GM21619 (cell line): ENCODE data around the gene RHOD.
A peak's percentile ranks its signal among the peaks of the same experiment; 100 is the strongest.

Experiments
- ATAC-seq: cut with Tn5 transposase; IDR thresholded peaks from one replicate; pipeline ENCODE4 v1.9.1; 2021; ENCODE audit not compliant: unreplicated experiment

The RHOD gene

DNA sequence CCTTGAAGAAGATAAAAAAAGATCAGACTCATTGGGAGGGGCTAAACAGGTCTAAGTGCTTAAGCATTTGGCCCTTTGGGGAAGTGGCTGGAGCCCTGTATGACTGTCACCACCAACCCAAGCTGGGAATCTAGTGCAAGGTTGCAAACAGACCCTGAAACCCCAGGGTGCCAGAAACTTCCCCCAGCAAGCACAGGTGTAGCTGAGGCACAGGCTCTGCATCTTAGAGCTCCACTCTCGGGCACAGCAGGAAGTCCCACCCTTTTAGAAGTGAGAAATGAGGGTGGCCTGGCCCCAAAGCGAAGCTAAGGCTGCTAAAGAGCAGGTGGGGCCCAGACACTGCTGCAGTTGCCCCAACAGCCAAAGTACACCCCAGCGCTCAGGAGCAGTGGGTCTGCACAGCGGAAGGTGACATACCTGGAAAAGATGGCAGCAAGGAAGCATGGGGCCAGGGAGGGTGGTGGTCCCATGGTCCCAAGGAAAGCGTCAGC, 56.6 kb downstream of the RHOD start:
- peak; percentile 53 for ATAC-seq

DNA sequence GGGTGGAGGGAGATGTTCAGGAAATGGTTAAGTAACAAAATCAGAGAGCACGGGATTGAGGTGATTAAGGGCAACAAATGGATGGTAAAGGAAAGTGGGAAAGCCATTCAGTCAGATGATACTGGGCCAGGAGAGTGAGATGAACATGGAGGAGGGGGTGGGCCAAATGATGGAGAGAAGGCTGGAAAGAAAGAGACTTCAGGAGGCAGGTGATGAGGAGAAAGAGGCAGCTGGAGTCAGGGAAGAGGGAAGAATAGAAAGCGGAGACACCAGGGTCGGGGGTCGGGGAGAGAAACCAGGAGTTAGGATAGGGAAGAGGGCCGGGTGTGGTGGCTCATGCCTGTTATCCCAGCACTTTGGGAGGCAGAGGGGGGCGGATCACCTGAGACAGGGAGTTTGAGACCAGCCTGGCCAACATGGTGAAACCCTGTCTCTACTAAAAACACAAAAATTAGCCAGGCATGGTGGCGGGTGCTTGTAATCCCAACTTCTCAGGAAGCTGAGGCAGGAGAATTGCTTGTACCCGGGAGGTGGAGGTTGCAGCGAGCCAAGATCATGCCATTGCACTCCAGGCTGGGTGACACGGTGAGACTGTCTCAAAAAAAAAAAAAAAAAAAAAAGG, 57.7 kb downstream of the RHOD start:
- ATAC-seq = no peak

DNA sequence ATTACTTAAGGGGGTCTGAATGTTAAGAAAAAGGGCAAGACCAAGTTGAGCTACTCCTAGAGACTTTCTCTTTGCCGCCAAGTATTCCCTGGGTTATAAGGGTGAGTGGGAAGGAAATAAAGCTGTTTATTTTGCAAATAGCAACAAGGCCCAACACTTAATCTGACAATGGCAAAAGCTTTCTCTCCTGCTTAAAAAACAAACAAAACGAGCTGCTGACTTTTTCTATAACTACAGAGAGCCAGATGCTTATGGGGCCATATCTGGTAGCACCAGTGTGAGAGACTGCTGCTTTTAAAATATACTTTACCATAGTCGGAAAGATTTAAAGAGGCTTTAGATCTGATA, 60.1 kb downstream of the RHOD start:
- ATAC-seq = no peak

DNA sequence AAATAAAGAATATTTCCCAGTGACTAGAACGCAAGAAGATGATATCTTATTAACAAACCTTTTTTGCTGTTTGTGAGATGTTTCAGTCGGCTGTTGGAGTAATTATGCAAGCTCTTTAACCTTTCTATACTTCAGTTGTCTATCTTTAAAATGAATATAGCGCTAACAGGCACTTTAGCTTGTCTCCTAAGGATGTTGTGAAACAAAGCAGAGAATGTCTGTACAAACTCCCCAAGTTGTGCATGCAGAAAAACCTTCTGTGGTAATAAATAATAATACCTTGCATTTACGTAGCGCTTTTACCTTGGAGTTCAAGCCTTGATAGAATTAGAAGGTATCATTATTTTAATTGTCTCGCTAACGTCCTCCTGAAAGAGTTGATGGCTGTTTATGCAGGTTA, 60.5 kb downstream of the RHOD start:
- ATAC-seq = no peak

DNA sequence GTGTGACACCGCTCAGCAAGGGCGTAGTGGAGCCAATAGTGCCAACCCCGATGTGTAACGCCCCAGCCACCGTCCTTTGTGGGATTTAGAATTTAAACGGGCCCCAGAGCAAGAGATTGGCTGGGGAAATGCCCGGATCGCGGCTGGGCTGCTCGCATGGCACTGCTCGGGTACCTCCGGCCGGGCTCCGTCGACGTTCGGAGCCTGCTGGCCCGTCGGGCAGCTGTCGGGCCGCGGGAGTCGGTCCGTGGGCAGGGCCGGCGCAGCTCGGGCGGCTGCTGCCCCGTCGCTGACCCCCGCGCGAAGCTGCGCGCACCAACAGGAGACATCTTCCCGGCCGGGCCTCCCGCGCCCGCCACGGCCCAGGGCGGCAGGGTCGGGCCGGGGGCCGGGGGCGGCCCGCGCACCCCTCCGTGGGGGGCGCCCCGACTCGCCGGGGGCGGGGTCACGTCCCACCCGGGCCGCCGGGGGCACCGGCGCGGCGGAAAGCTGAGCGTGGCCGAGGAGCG, 61.1 kb downstream of the RHOD start:
- ATAC-seq = no peak

DNA sequence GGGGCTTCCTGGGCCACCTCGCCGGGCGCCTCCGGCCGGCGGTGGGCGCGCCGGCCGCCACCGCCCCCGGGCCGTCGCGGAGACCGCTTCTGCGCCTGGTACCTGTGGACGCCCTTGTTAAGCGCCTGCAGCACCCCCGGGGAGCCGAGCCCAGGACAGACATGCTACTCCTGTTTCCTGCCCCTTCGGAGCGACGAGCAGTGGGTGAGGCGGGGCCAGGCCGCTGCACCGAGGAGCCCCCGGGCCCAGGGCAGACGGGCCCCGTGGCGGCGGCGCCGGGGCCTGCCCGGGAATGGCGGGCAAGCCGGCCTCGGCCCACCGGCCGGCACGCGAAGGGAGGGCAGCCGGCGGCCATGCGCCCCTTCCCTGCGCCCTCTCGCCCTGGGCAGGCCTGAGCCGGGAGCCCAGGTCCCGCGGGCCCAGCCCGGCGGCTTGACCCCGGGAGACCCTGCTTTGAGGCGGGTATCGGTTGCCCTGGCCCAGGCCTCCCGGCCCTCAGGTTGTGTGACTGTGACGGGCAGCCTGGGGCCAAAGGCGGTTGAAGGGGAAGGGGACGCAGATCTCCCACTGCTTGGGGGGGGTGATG, 61.6 kb downstream of the RHOD start:
- ATAC-seq = peak; percentile 12

DNA sequence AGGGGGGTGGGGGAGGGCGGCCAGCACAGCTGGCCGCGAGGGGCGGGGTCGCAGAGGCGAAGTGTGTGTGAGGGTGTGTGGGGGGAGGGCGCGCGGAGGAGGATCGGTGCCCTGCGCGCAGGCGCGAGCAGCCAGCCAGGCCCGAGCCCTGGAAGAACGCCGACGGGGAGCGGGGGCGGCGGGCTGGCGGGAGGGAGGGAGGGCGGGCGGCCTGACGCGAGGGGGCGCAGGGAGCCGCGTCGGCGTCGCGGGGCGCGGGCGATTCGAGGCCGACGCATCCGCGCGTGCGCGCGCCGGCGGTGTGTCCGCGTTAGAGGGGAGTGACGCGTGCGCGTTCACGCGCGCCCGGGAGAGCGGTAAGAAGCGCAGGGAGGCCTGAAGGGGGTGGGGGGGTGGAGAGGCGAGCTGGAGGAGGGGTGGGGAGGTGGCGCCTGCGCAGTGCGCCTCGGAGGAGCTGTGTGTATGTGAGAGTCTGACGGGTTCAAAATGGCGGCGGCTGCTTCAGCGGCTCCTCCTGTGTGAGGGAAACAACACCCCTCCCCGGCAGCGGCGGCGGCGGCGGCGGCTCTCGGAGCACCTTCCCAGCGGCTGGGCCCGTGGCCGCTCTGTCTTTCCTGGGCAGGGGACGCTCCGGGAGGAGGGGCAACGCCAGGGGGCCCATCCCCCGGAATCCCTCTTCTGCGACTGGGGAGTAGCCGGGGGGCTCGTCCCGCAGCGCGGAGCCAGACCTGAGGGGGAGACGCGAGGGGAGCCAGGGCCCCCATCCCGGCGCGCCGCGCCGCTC, 62.3 kb downstream of the RHOD start, which contains the start of gene KDM2A:
Gene KDM2A, plus strand, starts transcription at position 463 of the 784 bp plus-strand sequence. CDS start 2,054 bp downstream, outside the sequence.
- ATAC-seq = peak; percentile 51

DNA sequence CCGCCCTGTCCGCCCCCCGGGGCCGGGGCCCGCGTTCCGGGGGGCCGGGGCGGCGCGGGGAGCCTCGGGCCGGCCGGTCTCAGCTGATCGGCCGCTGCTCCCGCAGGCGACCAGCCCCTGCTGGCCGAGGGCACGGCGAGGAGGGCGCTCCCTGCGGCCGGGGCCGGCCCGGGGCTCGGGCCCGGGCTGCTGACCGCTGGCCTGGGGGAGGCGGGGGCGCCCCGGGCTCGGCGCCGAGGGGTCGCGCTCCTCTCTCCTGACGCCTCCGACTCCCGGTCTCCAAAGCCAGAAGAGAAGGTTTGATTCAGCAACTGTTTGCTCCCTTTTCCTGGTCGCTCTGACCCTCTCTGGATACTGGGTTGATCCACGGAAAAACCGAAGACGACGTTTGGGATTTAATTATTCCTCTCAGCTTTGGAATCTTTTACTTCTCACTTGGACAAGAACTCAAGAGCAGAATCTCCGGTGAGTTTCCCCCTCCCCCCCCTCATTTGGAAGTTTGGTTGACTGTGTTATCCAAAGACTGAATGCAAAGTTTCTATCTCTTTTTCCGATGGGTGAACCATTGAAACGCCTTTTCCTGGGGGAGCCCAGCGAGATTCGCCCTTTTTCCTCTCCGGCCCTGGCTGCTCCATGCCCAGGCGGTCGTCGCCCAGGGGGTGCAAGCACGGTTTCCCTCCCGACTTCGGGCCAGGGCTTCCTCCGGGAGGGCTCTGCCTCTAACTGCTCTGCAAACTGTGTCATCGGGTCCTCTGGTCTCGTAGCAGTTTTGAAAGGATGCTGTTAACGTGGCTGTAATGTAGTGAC, 63.1 kb downstream of the RHOD start:
- ATAC-seq = peak; percentile 8

DNA sequence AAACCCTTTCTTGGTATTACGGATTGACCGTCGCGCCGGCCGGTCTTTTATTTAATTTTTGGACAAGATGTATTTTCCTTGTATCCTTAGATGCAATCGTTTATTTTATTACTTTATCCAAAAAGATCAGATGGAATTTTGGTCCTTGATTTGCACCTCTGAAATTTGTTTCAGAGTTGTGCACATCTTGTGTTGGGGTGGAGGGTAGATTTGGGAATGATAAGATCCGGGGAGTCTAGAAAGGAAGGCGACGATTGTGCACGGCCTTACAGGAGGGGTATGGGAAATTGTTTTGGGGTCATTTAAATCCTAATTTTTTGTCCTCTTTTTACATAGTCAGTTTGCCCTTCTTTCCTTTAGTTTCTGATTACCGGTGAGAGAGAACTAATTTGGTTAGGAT, 63.8 kb downstream of the RHOD start:
- no peak for ATAC-seq

DNA sequence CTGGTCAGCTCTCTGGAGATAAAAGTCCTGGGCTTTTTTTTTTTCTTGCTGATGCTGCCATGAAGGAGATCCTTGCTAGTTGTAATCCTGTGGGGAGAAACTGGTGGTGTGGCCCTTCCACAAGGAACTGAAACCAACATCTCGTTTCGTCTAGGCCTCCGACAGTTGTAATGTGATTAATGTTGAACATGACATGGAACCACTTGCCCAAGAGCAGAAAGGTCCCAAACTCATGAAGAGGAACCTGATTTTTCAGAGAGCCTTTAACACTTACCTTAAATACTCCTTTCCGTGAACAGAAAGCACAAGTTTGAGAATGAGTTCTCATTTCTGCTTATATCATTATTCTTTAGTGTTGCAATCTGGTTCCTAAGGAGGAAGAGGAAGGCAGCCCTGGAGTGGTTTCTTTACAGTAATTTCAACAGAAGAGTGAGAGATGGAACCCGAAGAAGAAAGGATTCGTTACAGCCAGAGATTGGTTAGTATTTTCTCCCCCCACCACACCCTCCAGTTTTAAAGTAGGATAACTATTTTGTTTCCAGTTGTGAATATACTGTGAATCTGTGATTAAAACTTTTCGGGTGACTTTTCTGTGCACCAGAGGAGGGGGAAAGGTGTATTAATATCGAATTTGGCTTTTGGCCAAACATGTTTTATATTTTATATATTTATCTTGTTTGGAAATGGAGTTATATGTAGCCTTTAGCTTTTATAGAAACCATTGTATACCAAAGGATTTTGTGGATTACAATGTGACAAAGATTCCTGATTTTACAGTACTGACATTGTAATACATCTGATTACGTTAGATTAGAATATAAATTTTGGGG, 64.4 kb downstream of the RHOD start:
- ATAC-seq = no peak
